ENCODE data around the gene RIOX2. TPM values are rescaled to one million over a fixed set of nuclear protein-coding genes. Genes with fewer than 3 reads are reported as not detected.
A peak's percentile ranks its signal among the peaks of the same experiment; 100 is the strongest.

RIOX2 gene
- total RNA-seq, 1 donor from 2014 or later, result 37.1 TPM

GRCh38 chr3:97901313-97902248 is 70.7 kb downstream of the RIOX2 start:
- H3K9ac ChIP-seq (ENCODE audit: low read depth in 1 of 3, low read length in 3 of 3), result no peak overlapping the region
- H3K27ac ChIP-seq (ENCODE audit: low read depth, low read length), result peak overlapping the region; percentile 27
- peaks cover 0 to 3% (median 0%) of the 10 kb centered on the region in 3 donors for H3K4me1 ChIP-seq (ENCODE audit: control insufficient read depth in 3 of 3, insufficient read depth in 3 of 3, low read length in 3 of 3)
- no peaks in the 10 kb centered on the region for H3K27me3 ChIP-seq (ENCODE audit: control insufficient read depth in 3 of 3, insufficient read depth in 3 of 3, low read length in 3 of 3)
- no peak overlapping the region for H3K4me3 ChIP-seq (ENCODE audit: low read length in 3 of 3)
- H3K36me3 ChIP-seq (ENCODE audit: control insufficient read depth in 3 of 3, insufficient read depth in 3 of 3, low read length in 3 of 3), result peaks cover 0 to 14% (median 0%) of the 10 kb centered on the region in 3 donors
- H3K9me3 ChIP-seq (ENCODE audit: control insufficient read depth in 3 of 3, low read length in 3 of 3), result no peaks in the 10 kb centered on the region

DNA sequence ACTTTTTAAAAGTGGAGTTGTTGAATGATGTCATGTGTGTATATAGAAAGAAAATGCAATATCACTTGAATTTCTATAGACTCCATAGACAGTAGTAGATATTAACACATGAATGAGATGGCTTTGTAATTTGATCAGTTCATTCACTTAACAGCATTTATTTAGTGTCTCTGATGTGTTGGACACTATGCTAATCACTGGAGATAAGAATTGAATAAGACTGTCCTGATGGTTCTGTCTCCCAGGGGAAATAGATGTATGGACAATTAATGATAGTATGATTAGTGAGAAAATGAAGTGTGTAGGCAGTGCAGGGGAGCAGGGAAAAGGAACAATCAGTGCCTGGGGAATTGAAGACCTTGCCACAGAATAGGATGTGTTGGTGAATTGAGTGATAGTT is 72.9 kb downstream of the RIOX2 start:
- Histone ChIP-seq H3K36me3 (ENCODE audit: control insufficient read depth in 3 of 3, insufficient read depth in 3 of 3, low read length in 3 of 3) (peaks cover 0 to 14% (median 4%) of the 10 kb centered on the region in 3 donors), H3K9ac (ENCODE audit: low read depth in 1 of 3, low read length in 3 of 3) (no peak overlapping the region), H3K27me3 (ENCODE audit: control insufficient read depth in 3 of 3, insufficient read depth in 3 of 3, low read length in 3 of 3) (no peaks in the 10 kb centered on the region), H3K27ac (ENCODE audit: low read depth, low read length) (no peak overlapping the region), H3K4me1 (ENCODE audit: control insufficient read depth in 3 of 3, insufficient read depth in 3 of 3, low read length in 3 of 3) (peaks cover 0 to 3% (median 0%) of the 10 kb centered on the region in 3 donors), H3K9me3 (ENCODE audit: control insufficient read depth in 3 of 3, low read length in 3 of 3) (no peaks in the 10 kb centered on the region), H3K4me3 (ENCODE audit: low read length in 3 of 3) (no peak overlapping the region)

GRCh38 chr3:97896547-97896946 is 75.7 kb downstream of the RIOX2 start:
- Histone ChIP-seq H3K27me3 (ENCODE audit: control insufficient read depth in 3 of 3, insufficient read depth in 3 of 3, low read length in 3 of 3) (no peaks in the 10 kb centered on the region), H3K9ac (ENCODE audit: low read depth in 1 of 3, low read length in 3 of 3) (no peak overlapping the region), H3K27ac (ENCODE audit: low read depth, low read length) (no peak overlapping the region), H3K4me1 (ENCODE audit: control insufficient read depth in 3 of 3, insufficient read depth in 3 of 3, low read length in 3 of 3) (no peaks in the 10 kb centered on the region), H3K9me3 (ENCODE audit: control insufficient read depth in 3 of 3, low read length in 3 of 3) (no peaks in the 10 kb centered on the region), H3K36me3 (ENCODE audit: control insufficient read depth in 3 of 3, insufficient read depth in 3 of 3, low read length in 3 of 3) (peaks cover 0 to 22% (median 15%) of the 10 kb centered on the region in 3 donors), H3K4me3 (ENCODE audit: low read length in 3 of 3) (no peak overlapping the region)

DNA sequence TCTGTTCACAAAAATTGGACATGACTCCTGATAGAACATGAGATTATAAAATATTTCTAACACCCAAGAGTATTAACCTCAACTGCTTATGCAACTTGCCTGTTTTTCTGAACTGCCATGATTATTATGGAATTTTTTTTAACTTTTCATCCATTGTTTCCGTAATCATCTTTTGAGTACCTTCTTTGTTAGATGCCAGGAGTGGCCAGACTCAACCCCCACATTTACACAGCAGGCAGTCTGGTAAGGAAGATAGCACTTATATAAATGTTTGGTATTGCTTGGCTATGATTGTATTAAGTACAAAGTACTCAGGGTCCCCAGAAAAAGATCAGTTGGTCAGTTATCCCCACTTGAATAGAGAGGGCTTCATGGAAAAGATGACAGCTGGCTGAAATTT is 76.1 kb downstream of the RIOX2 start:
- no peaks in the 10 kb centered on the region for H3K27me3 ChIP-seq (ENCODE audit: control insufficient read depth in 3 of 3, insufficient read depth in 3 of 3, low read length in 3 of 3)
- H3K9ac ChIP-seq (ENCODE audit: low read depth in 1 of 3, low read length in 3 of 3), result no peak overlapping the region
- H3K36me3 ChIP-seq (ENCODE audit: control insufficient read depth in 3 of 3, insufficient read depth in 3 of 3, low read length in 3 of 3), result peaks cover 0 to 21% (median 16%) of the 10 kb centered on the region in 3 donors
- no peak overlapping the region for H3K27ac ChIP-seq (ENCODE audit: low read depth, low read length)
- H3K9me3 ChIP-seq (ENCODE audit: control insufficient read depth in 3 of 3, low read length in 3 of 3), result no peaks in the 10 kb centered on the region
- H3K4me1 ChIP-seq (ENCODE audit: control insufficient read depth in 3 of 3, insufficient read depth in 3 of 3, low read length in 3 of 3), result no peaks in the 10 kb centered on the region
- H3K4me3 ChIP-seq (ENCODE audit: low read length in 3 of 3), result no peak overlapping the region

DNA sequence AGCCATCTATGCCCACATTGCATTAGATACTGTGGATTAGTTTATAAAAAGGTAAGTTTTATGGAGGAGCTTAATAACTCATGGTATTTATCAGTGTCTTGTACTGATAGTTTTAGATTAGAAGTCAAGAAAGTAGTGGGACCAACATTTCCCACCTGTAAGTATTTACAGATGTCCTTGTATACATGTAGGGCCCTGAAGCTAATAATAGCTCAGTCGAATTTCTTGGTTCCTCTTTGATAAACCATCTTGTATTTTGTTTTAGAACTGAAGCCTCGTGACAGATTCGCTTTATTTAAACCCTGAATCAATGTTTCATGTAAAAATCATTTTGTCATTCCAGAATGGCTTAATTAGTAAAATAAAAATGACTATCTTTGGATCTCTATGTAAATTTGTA is 77.0 kb downstream of the RIOX2 start:
- Histone ChIP-seq H3K36me3 (ENCODE audit: control insufficient read depth in 3 of 3, insufficient read depth in 3 of 3, low read length in 3 of 3) (peaks cover 0 to 16% (median 13%) of the 10 kb centered on the region in 3 donors), H3K4me3 (ENCODE audit: low read length in 3 of 3) (no peak overlapping the region), H3K4me1 (ENCODE audit: control insufficient read depth in 3 of 3, insufficient read depth in 3 of 3, low read length in 3 of 3) (no peaks in the 10 kb centered on the region), H3K27ac (ENCODE audit: low read depth, low read length) (no peak overlapping the region), H3K9me3 (ENCODE audit: control insufficient read depth in 3 of 3, low read length in 3 of 3) (no peaks in the 10 kb centered on the region), H3K9ac (ENCODE audit: low read depth in 1 of 3, low read length in 3 of 3) (no peak overlapping the region), H3K27me3 (ENCODE audit: control insufficient read depth in 3 of 3, insufficient read depth in 3 of 3, low read length in 3 of 3) (no peaks in the 10 kb centered on the region)

DNA sequence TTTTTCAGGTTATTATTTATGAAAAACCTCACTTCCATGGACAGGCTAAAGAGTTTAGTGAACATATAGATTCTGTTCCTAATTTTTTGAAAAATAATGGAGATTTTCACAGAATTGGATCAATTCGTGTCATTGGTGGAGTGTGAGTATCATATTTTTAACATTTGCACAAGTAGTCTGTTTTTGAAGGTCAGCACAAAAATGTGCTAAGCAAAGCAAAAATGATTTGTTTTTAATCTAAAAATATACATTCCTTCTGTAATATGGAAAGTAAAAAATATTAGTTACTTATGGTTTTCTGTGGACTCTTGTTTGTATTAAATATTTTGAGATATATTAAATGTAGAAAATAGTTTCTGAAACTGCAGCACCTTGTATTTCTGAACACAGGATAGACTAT is 79.4 kb downstream of the RIOX2 start:
- no peak overlapping the region for H3K4me3 ChIP-seq (ENCODE audit: low read length in 3 of 3)
- no peak overlapping the region for H3K27ac ChIP-seq (ENCODE audit: low read depth, low read length)
- H3K4me1 ChIP-seq (ENCODE audit: control insufficient read depth in 3 of 3, insufficient read depth in 3 of 3, low read length in 3 of 3), result no peaks in the 10 kb centered on the region
- no peaks in the 10 kb centered on the region for H3K27me3 ChIP-seq (ENCODE audit: control insufficient read depth in 3 of 3, insufficient read depth in 3 of 3, low read length in 3 of 3)
- peaks cover 0 to 34% (median 11%) of the 10 kb centered on the region in 3 donors for H3K36me3 ChIP-seq (ENCODE audit: control insufficient read depth in 3 of 3, insufficient read depth in 3 of 3, low read length in 3 of 3)
- no peaks in the 10 kb centered on the region for H3K9me3 ChIP-seq (ENCODE audit: control insufficient read depth in 3 of 3, low read length in 3 of 3)
- H3K9ac ChIP-seq (ENCODE audit: low read depth in 1 of 3, low read length in 3 of 3), result no peak overlapping the region

Other genes with a start within 250 kb of the RIOX2 start
- 7.3 TPM for gene ARL6, start 207.7 kb downstream of the RIOX2 start, total RNA-seq
- 27.1 TPM for gene CRYBG3, start 150.4 kb downstream of the RIOX2 start, total RNA-seq
- gene GABRR3, start 62.9 kb upstream of the RIOX2 start, total RNA-seq, result not detected
- gene OR5AC2, start 114.7 kb upstream of the RIOX2 start, total RNA-seq, result not detected
- gene OR5H1, start 158.3 kb upstream of the RIOX2 start, total RNA-seq, result not detected
- gene OR5H14, start 175.0 kb upstream of the RIOX2 start, total RNA-seq, result not detected
- gene OR5H15, start 194.3 kb upstream of the RIOX2 start, total RNA-seq, result not detected

All from skeletal muscle tissue (tissue), 4 donors.